GDM1 (cell line): Measurements from ENCODE around the gene DLG2.
"Not testable (repeated sequence)": the region's sequence is repeated elsewhere in the genome, so short reads cannot be mapped to it uniquely, and the experiment has no call there.

Experiments
- DNase-seq: peaks from one replicate; lab custom pipeline; 2025; lab: John Stamatoyannopoulos, UW

The DLG2 gene

DNA sequence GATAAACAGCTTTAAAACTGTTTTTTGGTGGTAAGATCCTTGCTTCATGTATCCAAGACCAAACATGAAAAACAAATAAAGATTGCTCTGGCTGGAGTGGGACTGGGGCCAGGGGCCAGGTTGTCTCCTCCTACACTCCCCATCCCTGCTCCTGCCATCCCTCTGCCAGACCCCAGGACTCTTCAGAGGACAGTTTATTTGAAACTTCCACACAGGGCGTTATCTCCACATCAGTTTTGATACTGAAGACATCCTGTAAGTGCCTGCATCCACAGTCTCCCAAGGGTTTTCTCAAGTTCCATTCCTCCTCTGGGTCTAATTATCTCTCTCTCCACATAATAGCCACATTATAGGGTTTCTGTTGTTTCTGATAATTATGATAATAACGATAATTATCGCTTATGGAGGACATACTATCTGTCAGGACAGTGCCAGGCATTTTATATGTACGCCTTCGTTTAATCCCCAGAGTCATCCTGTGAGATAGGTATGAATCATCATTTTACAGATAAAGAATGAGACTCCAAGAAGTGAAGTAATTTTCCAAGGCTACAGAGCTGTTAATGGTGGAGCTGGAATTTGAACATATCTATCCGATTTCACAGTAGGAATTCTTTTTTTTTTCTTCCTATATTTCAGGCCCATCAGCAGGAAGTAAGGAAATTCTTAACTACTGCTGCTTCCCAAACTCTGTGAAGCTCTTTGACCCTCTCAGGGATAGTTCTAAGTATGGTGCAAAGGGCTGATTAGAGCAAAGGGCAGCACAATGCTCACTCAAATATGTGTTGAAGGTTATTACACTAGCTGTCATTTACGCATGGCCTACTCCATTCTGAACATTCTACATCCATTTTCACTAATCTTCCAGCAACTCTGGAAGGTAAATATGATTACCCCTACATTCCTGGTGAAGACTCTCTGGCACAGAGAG, 1852.9 kb downstream of the DLG2 start:
- DNase-seq: no peak

- DNase-seq: no peak
These were observed 1858.7 kb downstream of the DLG2 start for GRCh38 chr11:83768489-83768888.

GRCh38 chr11:83766932-83767331, 1860.2 kb downstream of the DLG2 start:
- no peak for DNase-seq

DNA sequence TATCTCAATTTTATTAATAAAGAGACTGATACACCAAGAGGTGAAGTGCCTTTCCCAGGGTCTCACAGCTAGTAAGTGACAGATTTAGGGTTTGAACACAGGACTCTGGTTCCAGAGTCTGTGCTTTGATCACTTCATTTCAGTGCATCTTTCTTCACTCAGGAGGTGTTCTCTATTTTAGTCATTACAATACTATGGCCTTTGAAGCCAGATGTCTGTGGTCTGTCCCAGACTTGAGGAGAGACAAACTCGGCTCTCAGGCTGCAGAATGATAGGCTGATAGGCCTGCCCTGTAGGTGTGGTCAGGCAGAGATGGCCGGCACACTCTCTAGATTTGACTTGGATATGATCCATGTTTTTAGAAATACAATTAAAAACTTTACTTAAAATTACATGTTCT, 1862.5 kb downstream of the DLG2 start:
- DNase-seq: no peak

GRCh38 chr11:83760932-83761331, 1866.2 kb downstream of the DLG2 start:
- DNase-seq: no peak

DNA sequence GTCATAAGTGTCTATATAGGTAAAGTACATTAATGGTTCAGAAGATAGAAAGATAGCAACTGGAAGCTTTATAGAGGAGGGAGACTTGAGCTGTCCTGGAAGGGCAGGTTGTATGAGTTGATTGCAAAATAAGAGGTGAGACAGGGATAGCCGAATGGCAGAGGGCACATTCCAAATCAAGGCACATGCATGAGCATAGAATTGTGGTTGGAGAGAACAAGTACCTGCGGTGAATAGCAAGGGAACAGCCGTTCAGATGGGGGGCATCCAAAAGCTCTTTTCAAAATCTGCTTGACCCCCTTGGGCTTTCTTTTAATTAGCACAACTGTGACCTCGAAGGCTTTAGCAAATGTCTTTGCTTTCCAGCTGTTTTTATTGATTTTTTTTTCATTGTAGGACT, 1868.0 kb downstream of the DLG2 start:
- DNase-seq: no peak

DNA sequence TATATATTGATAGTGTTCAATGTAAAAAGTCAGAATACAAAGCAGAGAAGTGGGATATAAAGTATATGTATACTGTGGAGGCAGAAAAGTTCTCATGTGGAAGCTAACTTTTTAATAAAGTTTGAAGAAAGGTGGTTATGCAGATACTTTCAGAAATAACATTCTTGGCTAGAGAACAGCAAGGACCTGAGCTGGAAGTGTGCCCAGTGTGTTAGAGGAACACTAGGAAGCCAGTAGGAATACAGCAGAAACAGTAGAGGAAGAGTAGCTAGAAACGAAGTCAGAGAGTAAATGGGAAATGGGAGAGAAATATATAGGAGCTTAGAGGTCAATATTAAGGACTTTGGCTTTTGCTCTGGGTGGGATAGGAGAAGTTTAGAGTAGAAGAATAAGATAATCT, 1876.1 kb downstream of the DLG2 start:
- no peak for DNase-seq

DNA sequence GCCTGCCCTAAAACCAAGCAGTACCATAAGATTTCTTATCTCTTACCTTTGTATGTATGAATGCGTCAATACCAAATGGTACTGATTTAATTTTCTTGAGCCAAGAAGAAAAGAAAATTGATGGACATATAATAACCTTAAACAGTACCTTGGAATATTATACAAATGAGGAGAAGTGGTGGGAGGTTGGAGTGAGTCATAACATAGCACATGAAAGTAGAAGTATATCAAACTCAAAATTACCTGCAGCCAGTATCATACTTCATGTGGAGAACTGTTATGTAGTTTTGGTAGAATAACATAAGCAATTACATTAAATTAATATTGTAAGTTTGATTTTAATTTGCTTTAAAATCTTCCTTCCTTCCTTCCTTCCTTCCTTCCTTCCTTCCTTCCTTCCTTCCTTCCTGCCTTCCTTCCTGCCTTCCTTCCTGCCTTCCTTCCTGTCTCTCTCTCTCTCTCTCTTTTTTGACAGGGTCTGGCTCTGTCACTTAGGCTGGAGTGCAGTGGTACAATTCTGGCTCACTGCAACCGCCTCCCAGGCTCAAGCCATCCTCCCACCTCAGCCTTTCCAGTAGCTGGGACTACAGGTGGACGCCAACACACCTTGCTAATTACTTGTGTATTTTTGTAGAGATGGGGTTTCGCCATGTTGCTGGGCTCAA, 1880.1 kb downstream of the DLG2 start:
- no peak for DNase-seq

GRCh38 chr11:83744620-83745192, 1882.4 kb downstream of the DLG2 start:
- DNase-seq: no peak

GRCh38 chr11:83736684-83737083, 1890.5 kb downstream of the DLG2 start:
- no peak for DNase-seq

- no peak for DNase-seq
These were observed 1893.0 kb downstream of the DLG2 start for GRCh38 chr11:83734120-83734519.

- not testable (repeated sequence) for DNase-seq
These were observed 1895.9 kb downstream of the DLG2 start for GRCh38 chr11:83731288-83731687.

- no peak for DNase-seq
These were observed 1898.9 kb downstream of the DLG2 start for GRCh38 chr11:83728281-83728680.

GRCh38 chr11:83727251-83727650, 1899.9 kb downstream of the DLG2 start:
- no peak for DNase-seq

GRCh38 chr11:83726316-83726715, 1900.8 kb downstream of the DLG2 start:
- DNase-seq: no peak

GRCh38 chr11:83725728-83726127, 1901.4 kb downstream of the DLG2 start:
- DNase-seq: no peak

DNA sequence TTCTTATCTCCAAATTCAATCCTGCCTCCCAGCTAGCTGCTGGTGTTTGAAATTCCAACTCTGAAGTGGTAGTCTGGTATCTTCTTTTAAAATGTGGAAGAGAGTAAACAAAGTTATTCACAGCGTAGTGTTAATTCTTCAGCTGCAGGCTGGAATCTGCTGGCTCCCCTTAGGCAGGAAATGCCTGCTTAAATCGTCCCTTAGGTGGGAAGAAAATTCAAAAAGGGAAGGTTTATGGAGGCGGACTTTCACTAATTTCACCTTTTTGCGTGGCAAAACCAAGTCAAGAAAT, 1901.9 kb downstream of the DLG2 start:
- DNase-seq: no peak

DNA sequence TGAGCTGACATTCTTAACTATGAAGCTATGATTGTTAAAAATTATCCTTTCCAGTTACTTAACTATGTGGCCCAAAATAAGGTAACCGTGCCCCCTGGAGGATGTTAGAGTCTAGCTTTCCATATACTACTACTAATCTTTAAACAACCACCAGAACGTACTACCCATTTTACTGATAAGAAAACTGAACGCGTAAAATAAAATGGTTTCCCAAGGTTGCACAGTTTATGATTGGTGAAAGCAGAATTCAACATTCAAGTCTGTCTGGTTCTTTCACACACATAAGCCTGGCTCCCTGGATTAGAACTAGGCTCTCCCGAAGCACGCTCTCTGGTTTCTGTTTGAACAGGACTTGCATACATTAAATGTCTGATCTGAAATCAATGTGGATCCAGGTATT, 1903.1 kb downstream of the DLG2 start:
- DNase-seq: no peak

DNA sequence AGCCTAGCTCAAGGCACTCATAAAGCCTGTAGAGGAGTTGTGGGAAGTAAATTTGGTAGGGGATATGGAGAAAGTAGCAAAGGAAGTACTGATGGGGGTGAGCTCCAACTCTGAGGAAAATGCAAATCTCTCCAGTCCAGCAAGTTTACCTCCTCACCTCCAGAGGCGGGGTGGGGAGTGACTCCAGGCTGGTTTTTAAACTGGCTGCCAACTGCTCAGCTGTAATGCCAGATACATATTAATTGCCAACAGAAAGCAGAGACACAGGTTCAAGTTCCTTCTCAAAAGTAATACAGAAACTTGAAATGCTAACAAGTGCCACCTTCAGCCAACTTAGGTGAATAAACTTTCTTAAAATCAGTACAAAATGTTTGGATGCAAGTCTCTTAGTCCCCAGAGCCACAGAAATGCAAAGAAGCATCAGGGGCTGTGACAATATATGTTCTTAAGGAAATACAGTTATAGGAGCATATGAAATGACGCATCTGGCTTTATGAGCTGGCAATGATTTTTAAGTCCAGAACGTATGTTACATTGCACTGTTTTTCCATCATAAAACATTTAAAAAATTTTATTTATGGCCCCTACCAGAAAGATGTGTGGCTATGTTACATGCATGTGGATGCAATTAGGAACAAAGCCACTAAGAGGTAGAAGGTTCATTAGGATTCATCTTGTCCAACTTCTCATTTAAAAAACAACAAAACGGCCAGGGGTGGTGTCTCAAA, 1904.6 kb downstream of the DLG2 start:
- no peak for DNase-seq

DNA sequence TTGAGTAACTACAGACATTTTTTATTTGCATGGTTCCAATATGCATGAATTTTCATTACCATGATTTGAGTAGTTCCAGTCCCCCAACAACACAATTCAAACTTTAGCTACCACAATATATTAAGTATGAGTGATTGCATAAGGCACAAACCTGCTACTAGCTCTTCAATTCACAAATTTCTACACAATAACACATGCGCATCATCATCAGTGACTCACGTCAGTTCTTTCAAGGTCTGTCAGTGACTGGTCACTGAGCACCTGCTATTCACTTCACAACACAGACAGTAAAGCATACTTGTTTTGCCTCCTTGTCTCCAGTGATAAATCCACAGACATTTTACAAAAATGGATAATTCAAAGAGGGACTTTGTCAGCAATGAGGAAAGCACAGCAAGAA, 1905.9 kb downstream of the DLG2 start:
- no peak for DNase-seq

DNA sequence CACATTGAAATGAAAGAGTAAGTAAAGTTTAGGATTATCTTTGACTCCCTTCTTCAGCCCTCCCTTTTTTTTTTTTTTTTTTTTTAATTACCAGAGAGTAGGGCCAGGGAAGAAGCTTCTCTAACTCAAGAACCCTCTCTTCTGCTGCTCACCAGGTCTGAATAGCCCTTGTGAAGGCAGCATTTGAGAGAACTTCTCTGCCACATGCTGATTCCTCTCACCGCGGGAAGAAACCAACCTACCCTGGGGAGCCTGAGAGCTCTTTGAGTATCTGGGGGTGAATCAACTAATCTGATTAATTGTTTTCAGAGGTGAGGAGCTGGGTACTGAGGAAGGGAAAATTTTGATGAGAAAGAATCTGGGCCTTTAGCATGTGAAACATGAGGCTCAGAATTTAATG, 1906.5 kb downstream of the DLG2 start:
- no peak for DNase-seq

DNA sequence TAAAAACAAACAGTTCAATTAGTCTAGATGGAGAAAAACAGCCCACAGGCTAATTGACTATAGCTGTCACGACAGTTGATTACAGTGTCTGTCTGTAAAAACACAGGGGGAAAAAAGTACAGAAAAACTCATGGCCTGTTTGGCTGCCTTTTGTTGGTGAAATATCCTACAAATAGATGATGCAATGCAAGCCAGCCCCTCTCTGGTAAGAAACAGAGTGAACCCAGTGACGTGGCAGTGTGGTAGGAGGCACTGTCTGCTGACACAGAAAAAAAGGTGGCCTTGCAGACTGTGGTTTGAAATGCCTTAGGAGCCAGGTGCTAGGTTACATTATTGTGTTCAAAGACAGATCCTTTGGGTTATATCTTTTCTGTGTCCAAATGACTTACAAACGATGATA, 1909.6 kb downstream of the DLG2 start:
- DNase-seq: no peak
